ENCODE measurements around the gene GSE1.

GSE1 gene

DNA sequence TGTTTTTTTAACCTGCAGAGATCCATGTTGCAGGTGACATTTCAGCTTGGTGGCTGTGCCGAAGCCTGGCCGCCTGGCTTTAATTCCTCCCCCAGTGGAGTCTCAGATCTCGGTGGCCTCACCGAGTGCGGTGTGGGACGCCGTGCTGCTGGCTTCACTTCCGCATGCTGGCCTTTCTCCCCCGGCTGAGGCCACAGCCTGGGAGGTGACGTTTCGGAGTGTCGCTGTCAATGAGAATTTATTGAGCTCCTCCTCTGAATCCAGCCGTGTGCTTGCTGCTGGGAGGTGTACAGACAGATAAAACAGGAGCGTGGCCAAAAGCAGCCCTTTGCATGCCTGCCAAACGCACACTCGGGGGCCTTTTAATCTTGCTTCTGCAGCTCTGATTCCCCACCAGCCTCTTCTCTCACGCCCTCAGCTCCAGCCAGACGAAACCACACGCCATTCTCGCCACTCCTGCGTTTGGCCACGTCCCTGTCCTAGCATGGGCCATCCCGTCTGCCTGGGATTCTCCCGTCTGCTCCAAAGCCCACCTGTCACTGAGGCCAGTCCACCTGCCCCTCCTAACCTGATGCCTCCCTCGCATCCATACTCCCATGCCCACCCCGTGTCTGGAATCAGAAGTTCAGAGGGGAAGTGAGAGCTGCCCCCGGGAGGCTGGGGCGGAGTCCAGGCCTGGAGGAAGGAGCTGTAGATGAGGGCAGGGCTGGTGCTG is 3.6 kb downstream of the GSE1 start:
- DNase-seq (ENCODE audit: low read depth in 2 of 3, low spot score in 2 of 3), result no peak

DNA sequence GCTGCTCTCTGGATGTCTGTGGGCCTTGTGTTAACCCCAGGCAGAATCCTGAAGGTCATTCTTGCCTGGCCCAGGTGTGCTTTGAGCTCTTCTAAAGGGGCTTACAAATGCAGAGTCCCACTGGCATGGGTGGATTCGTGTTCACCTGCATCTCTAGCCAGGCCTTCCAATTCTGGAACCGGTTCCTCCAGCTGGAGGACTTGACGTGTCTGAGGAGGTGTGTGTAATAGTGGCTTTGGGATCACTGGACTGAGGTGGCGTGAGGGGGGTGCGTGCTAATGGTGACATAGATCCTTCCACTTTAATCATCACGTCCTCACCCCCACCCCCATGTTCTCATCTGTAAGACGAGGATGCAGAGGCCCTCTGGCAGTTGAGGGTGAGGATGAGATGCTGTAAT is 4.8 kb downstream of the GSE1 start:
- DNase-seq (ENCODE audit: low read depth in 2 of 3, low spot score in 2 of 3), result no peak

GRCh38 chr16:85618521-85618920 is 5.4 kb downstream of the GSE1 start:
- DNase-seq (ENCODE audit: low read depth in 2 of 3, low spot score in 2 of 3), result no peak

DNA sequence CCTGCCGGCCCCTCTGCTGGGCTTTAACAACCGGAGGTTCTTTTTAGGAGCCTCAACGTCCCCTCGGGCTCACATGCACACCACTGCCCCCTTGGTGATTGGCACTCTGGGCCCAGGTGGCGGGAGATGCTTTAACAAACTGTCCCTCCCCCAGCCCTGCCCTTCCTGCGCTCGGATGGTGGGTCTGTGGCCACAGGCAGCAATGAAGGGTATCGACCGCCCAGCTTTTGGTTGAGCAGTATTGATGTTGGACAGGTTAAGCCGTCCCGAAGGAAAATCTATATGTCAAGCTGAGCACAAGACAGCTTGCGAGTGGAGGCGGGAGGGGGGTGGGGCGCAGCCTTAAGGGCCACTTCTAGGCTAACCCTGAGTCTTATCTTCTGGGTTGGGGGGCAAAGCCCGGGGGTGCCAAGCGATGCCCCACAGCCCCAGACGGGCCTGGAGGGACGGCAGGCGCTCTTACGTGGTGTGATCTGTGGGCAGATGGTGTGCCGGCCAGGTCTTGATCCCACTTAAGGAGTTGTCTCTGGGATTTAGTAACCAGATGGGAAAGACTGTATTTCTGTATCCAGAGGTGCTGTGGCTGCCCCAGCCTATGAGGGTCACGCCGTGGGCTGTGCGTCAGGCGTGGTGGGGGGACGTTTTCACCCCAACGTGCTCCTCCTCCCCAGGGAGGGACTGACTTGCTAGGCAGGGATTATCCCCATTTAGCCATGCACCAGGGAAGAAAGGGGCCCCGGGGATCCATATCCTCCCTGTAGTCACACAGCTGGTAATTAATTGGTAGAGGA is 6.2 kb downstream of the GSE1 start:
- DNase-seq (ENCODE audit: low read depth in 2 of 3, low spot score in 2 of 3), result no peak

GRCh38 chr16:85620374-85620773 is 7.3 kb downstream of the GSE1 start:
- DNase-seq (ENCODE audit: low read depth in 2 of 3, low spot score in 2 of 3), result no peak

- DNase-seq (ENCODE audit: low read depth in 2 of 3, low spot score in 2 of 3), result no peak
These were observed 8.7 kb downstream of the GSE1 start for GRCh38 chr16:85621698-85622428.

- DNase-seq (ENCODE audit: low read depth in 2 of 3, low spot score in 2 of 3), result no peak
These were observed 9.6 kb downstream of the GSE1 start for GRCh38 chr16:85622683-85623082.

GRCh38 chr16:85623250-85623649 is 10.1 kb downstream of the GSE1 start:
- no peak for DNase-seq (ENCODE audit: low read depth in 2 of 3, low spot score in 2 of 3)

- no peak for DNase-seq (ENCODE audit: low read depth in 2 of 3, low spot score in 2 of 3)
These were observed 11.0 kb downstream of the GSE1 start for GRCh38 chr16:85623997-85624601.

GRCh38 chr16:85624646-85625045 is 11.5 kb downstream of the GSE1 start:
- DNase-seq (ENCODE audit: low read depth in 2 of 3, low spot score in 2 of 3), result no peak

DNA sequence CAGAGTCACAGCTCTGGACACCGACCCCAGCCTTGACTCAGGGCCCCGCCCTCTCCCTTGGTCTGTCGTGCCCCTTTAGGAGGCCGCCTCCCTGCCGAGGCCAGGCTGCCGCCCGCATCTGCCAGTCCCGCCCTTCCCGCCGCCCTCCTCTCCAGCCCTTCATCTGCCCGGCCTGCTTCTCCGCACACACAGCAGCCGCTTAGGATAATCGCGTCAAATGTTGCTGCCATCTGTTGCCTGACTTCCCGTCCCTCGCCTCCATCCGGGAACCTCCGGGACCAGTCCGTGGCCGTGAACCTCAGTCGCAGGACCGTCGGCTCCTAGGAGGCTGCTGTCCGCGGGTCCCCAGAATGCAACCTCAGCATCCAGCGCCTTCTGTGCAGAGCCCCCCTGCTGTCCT is 11.9 kb downstream of the GSE1 start:
- DNase-seq (ENCODE audit: low read depth in 2 of 3, low spot score in 2 of 3), result no peak

- no peak for DNase-seq (ENCODE audit: low read depth in 2 of 3, low spot score in 2 of 3)
These were observed 12.5 kb downstream of the GSE1 start for GRCh38 chr16:85625485-85626117.

GRCh38 chr16:85626191-85626981 is 13.3 kb downstream of the GSE1 start:
- DNase-seq (ENCODE audit: low read depth in 2 of 3, low spot score in 2 of 3), result no peak

- no peak for DNase-seq (ENCODE audit: low read depth in 2 of 3, low spot score in 2 of 3)
These were observed 14.0 kb downstream of the GSE1 start for GRCh38 chr16:85627089-85627488.

DNA sequence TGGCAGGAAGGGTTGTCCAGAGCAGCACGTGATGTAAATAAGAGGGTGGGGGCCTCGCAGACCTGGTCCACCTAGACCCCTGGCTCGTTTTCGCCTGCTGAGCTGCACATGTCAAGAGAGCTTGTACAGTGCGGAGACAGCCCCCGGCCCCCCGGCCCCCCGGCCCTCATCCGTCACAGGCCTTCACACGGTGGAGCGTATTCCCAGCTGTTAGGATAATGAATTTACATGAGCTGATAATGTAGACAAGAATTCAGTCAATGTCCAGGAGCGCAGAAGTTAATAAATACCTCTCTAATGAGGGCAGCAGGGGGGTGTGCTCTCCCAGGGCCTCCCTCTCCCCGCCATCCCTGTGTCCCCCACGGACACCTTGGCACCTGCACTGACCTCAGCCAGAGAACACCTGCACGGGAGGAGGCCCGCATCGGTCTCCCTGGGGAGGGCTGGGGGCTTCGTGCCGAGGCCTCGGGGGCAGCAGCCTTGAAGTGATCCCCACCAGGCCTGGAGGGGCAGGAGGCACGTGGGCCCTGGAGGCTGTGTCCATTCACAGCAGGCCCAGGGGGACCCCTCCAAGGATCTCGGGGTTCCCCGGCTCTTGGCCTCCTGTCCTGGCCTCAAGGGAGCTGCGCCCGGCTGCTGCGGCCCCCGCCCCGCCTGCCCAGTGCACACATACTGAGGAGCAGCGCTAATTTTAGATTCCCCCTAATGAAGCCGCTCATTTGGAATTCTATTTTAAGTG is 14.6 kb downstream of the GSE1 start:
- no peak for DNase-seq (ENCODE audit: low read depth in 2 of 3, low spot score in 2 of 3)

- no peak for DNase-seq (ENCODE audit: low read depth in 2 of 3, low spot score in 2 of 3)
These were observed 15.1 kb downstream of the GSE1 start for GRCh38 chr16:85628265-85628556.

- no peak for DNase-seq (ENCODE audit: low read depth in 2 of 3, low spot score in 2 of 3)
These were observed 15.5 kb downstream of the GSE1 start for GRCh38 chr16:85628645-85629044.

DNA sequence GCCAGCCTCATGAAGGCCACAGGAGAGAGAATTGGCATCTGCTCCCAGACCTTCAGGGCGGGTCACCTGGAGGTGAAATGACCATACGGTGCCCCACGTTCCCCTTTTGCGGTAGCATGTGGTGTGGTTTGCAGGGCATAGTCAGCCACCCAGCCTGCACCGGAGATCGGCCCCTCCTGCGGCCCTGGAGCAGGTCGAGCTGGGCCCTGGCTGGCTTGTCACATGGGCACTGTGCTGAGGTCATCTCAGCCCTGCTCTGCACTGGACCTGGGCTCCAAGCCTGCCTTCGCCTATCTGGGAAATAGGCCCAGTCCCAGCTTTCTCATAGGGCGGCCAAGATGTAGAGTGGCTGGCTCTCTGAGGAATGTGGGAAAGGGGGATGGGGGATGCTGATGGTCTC is 16.2 kb downstream of the GSE1 start:
- DNase-seq (ENCODE audit: low read depth in 2 of 3, low spot score in 2 of 3), result no peak

- no peak for DNase-seq (ENCODE audit: low read depth in 2 of 3, low spot score in 2 of 3)
These were observed 16.7 kb downstream of the GSE1 start for GRCh38 chr16:85629853-85630252.

DNA sequence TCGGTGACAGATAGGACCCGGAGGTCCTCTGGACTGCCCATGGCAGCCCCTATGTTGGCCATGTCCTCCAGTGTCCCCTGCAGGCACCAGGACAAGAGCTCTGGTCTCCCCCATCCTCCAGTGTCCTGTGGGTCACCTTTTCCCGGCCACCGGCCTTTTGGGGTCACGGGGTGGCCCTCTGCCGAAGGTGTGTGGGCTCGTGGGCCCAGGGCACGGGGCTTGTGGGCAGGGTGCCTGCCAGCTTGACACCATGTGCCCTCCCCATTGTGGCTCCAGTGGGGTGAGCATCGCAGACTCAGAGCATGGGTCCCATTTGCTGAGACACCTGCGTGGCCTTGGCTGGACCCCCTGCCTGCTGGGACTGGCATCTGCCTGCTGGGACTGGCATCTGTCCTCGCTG is 18.1 kb downstream of the GSE1 start:
- DNase-seq (ENCODE audit: low read depth in 2 of 3, low spot score in 2 of 3), result no peak

Data from activated CD8-positive, alpha-beta memory T cell treated with anti-CD3 and anti-CD28 coated beads for 48 hours (primary cell).